GM13976 (cell line): ENCODE data around the gene SSBP2.

Experiments
- DNase-seq: peaks from one replicate; pipeline ENCODE4 v3.0.0; 2012; ENCODE audit warnings: low spot score
- CTCF ChIP-seq: IDR thresholded peaks from 2 replicates; pipeline ENCODE4 v1.5.1; 2012; ENCODE audit warnings: borderline replicate concordance, mild to moderate bottlenecking; ENCODE audit not compliant: insufficient read depth; ENCODE audit errors: extremely low read depth, missing control alignments, control extremely low read depth
- in situ Hi-C: fragments of 300-500 bp; cut with MboI; formaldehyde crosslinking; loops from one replicate; pipeline ENCODE4 v1.12.0; 2022; ENCODE audit warnings: low sequenced_read_pairs, mixed read lengths, inconsistent platforms; ENCODE audit not compliant: unreplicated experiment

Gene SSBP2

GRCh38 chr5:81787474-81788242, 36.8 kb upstream of the SSBP2 start:
- no peak for DNase-seq
- in situ Hi-C loops, result no loop called here

DNA sequence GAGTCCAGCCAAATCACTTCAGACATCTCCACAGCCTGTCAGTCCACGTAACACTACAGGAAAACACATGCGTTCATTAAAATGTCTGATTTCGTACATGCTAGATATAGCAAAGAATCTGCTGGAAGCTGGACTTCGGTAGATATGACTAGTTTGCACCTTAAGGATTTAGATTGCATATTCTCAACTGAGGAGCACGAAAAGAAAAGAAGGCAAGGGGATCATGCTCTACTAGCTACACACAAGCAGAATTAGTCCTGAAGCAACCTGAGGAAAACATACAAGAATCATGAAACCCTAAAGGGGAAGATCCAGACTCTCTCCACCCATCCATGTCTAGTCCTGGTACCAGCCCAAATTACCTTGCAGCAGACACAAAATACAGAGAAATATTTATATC, 36.1 kb upstream of the SSBP2 start:
- no peak for TF ChIP-seq CTCF
- in situ Hi-C loops, result no loop called here
- no peak for DNase-seq

More at GRCh38 chr5:81787474-81788242, 36.8 kb upstream of the SSBP2 start:
- TF ChIP-seq CTCF, result no peak

- in situ Hi-C loops, result no loop called here
- no peak for TF ChIP-seq CTCF
- no peak for DNase-seq
These were observed 35.6 kb upstream of the SSBP2 start for GRCh38 chr5:81786496-81786895.

DNA sequence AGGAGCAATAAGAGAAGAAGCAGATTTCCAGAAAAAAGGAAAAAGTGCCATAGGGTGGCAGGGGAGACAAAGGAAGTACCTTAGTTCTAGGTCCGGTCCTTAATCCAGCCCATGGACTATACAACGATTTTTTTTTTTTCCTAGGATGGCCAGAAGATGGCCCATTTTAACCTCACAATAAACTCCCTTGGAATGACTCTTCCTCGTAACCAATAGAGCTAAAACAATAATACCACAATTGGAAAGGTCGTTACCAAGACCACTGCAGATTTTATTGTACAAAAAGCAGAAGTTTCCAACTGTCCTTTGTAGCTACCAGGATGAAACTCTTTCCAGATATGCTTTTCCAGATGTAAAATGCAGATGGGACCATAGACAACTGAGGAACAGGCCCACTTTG, 34.4 kb upstream of the SSBP2 start:
- in situ Hi-C loops, result no loop called here
- DNase-seq, result no peak

DNA sequence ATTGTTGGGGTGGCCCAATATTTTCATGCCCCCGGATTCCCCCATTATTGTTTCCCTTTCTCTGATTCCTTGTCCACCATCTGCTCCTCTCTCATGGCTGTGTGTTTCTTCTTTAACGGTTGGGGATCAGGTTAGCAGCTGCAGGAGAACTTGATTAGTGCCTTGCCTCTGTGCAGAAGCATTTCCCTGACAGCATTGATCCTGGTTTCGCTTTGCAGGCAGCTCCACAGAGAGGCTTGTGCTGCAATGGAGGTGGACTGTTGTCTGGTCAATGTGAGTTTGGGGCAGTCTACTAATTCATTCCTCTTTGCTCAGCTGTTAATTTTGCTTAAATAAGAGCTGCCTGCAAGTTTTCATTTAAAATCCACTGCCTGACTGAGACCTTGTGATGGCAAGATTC, 32.5 kb upstream of the SSBP2 start:
- DNase-seq, result no peak
- in situ Hi-C loops, result no loop called here
- no peak for TF ChIP-seq CTCF

More for the DNA sequence above, 34.4 kb upstream of the SSBP2 start:
- TF ChIP-seq CTCF, result no peak

DNA sequence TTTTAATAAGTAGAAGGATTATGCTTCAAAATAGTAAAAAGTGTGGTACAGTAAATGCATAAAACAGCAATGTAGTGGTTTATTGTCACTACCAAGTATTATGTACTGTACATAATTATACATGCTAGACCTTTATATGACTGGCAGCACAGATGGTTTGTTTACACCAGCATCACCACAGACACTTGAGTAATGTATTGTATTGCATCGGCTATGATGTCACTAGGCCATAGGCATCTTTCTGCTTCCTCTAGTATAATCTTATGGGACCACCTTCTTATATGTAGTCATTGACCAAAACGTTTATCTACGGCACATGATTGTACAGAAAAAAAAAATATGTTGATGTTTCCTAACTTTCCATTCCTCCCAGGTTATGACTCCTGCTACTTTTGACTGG, 31.9 kb upstream of the SSBP2 start:
- DNase-seq, result no peak
- in situ Hi-C loops, result no loop called here
- no peak for TF ChIP-seq CTCF

GRCh38 chr5:81779916-81780266, 29.0 kb upstream of the SSBP2 start:
- DNase-seq, result no peak
- in situ Hi-C loops, result no loop called here
- TF ChIP-seq CTCF, result no peak
